HG02884 (cell line): Measurements from ENCODE around the gene PRPF6.

Source experiments
- ATAC-seq: cut with Tn5 transposase; IDR thresholded peaks from one replicate; pipeline ENCODE4 v1.9.1; 2021; ENCODE audit warnings: mild to moderate bottlenecking, moderate library complexity; ENCODE audit not compliant: unreplicated experiment

The PRPF6 gene

GRCh38 chr20:64047046-64047389 lies 66.1 kb downstream of the PRPF6 start:
- no peak for ATAC-seq

GRCh38 chr20:64047968-64048401 lies 67.1 kb downstream of the PRPF6 start:
- ATAC-seq = no peak

- no peak for ATAC-seq
Observed at GRCh38 chr20:64048402-64049044, 67.6 kb downstream of the PRPF6 start.

- ATAC-seq = no peak
Observed at GRCh38 chr20:64049060-64049877, 68.3 kb downstream of the PRPF6 start, which contains the start of gene SOX18. TSS of gene SOX18 (minus strand) at chr20:64049639. CDS start at chr20:64049516, 123 bp downstream.

- ATAC-seq = no peak
Observed at GRCh38 chr20:64049878-64050260, 68.9 kb downstream of the PRPF6 start.

GRCh38 chr20:64050261-64051032 lies 69.5 kb downstream of the PRPF6 start:
- ATAC-seq = no peak

- ATAC-seq = no peak
Observed at GRCh38 chr20:64051033-64051452, 70.1 kb downstream of the PRPF6 start.

GRCh38 chr20:64051561-64052325 lies 70.8 kb downstream of the PRPF6 start:
- no peak for ATAC-seq

- ATAC-seq = no peak
Observed at GRCh38 chr20:64052326-64052722, 71.4 kb downstream of the PRPF6 start.

- no peak for ATAC-seq
Observed at GRCh38 chr20:64052987-64053840, 72.3 kb downstream of the PRPF6 start.

- ATAC-seq = no peak
Observed at GRCh38 chr20:64053841-64054661, 73.1 kb downstream of the PRPF6 start.

GRCh38 chr20:64055396-64055892 lies 74.5 kb downstream of the PRPF6 start:
- no peak for ATAC-seq

- no peak for ATAC-seq
Observed at GRCh38 chr20:64055893-64056638, 75.1 kb downstream of the PRPF6 start.

GRCh38 chr20:64056639-64056888 lies 75.6 kb downstream of the PRPF6 start:
- ATAC-seq = no peak

- no peak for ATAC-seq
Observed at GRCh38 chr20:64056889-64057627, 76.1 kb downstream of the PRPF6 start.

GRCh38 chr20:64057628-64058498 lies 76.9 kb downstream of the PRPF6 start:
- no peak for ATAC-seq

GRCh38 chr20:64058536-64058935 lies 77.6 kb downstream of the PRPF6 start:
- no peak for ATAC-seq
